CD14-positive monocyte (primary cell): Measurements from ENCODE around the gene XPO5. TPM values are rescaled to one million over a fixed set of nuclear protein-coding genes. Genes with fewer than 3 reads are reported as not detected.

Experiments used
- DNase-seq, 3 donors: peaks; one replicate each; pipeline ENCODE4 v3.0.0-alpha.2; 2011 to 2022
- H2AFZ ChIP-seq: 2 replicates; pipeline ENCODE4 v1.6.0; 2012; ENCODE audit warnings: mild to moderate bottlenecking, low read depth, low read length, inconsistent platforms; ENCODE audit not compliant: insufficient read depth, poor library complexity, severe bottlenecking
- H3K27ac ChIP-seq, 2 donors: 1 replicate in 1 of 2; 2 replicates in 1 of 2; pipeline ENCODE4 v1.5.1; 2012 to 2013; ENCODE audit warnings: low read length in 2 of 2, control low read depth in 1 of 2, inconsistent platforms in 1 of 2, low read depth in 1 of 2, mild to moderate bottlenecking in 1 of 2
- H3K27me3 ChIP-seq, 2 donors: one replicate each; pipeline versions ENCODE4 v1.6.0 to v1.6.1; 2011 to 2013; ENCODE audit warnings: low read length in 2 of 2; ENCODE audit not compliant: control insufficient read depth in 2 of 2, insufficient read depth in 2 of 2
- H3K36me3 ChIP-seq, 2 donors: replicated peaks in 1 of 2; 1 replicate in 1 of 2; 2 replicates in 1 of 2; pipeline versions ENCODE4 v1.5.1 to v1.6.1; 2012 to 2013; ENCODE audit warnings: low read length in 2 of 2, control low read depth in 1 of 2, inconsistent platforms in 1 of 2, mild to moderate bottlenecking in 1 of 2; ENCODE audit not compliant: insufficient read depth in 2 of 2, control insufficient read depth in 1 of 2
- H3K4me1 ChIP-seq, 2 donors: 1 replicate in 1 of 2; 2 replicates in 1 of 2; pipeline versions ENCODE4 v1.5.1 to v1.6.1; 2012 to 2013; ENCODE audit warnings: low read length in 2 of 2, control low read depth in 1 of 2, inconsistent platforms in 1 of 2, mild to moderate bottlenecking in 1 of 2, moderate library complexity in 1 of 2; ENCODE audit not compliant: insufficient read depth in 2 of 2, control insufficient read depth in 1 of 2
- H3K4me2 ChIP-seq: replicated peaks from 2 replicates; pipeline ENCODE3; 2012; ENCODE audit warnings: low read length, moderate library complexity, mild to moderate bottlenecking; ENCODE audit not compliant: poor library complexity, severe bottlenecking; ENCODE audit errors: extremely low read depth
- H3K4me3 ChIP-seq, 3 experiments: fragments of 200-600 bp in 1 of 3; sonication (generic) in 1 of 3; replicated peaks in 1 of 3; 1 replicate in 2 of 3; 2 replicates in 1 of 3; pipeline ENCODE4 v1.5.1; 2011 to 2013; ENCODE audit warnings: low read length in 3 of 3, mild to moderate bottlenecking in 3 of 3, control low read depth in 2 of 3, low read depth in 2 of 3, inconsistent platforms in 1 of 3, moderate library complexity in 1 of 3
- H3K79me2 ChIP-seq: 2 replicates; pipeline ENCODE4 v1.6.0; 2012; ENCODE audit warnings: mild to moderate bottlenecking, control low read depth, inconsistent platforms, low read length, moderate library complexity; ENCODE audit not compliant: insufficient read depth
- H3K9ac ChIP-seq: 2 replicates; pipeline ENCODE4 v1.6.0; 2017; ENCODE audit warnings: low read length, mild to moderate bottlenecking; ENCODE audit not compliant: insufficient read depth, poor library complexity, severe bottlenecking
- H3K9me3 ChIP-seq, 2 donors: replicated peaks in 1 of 2; 1 replicate in 1 of 2; 2 replicates in 1 of 2; pipeline versions ENCODE4 v1.5.1 to v1.6.1; 2012 to 2013; ENCODE audit warnings: low read length in 2 of 2, control low read depth in 1 of 2; ENCODE audit not compliant: control insufficient read depth in 1 of 2, insufficient read depth in 1 of 2
- H4K20me1 ChIP-seq: 2 replicates; pipeline ENCODE4 v1.6.0; 2012; ENCODE audit warnings: mild to moderate bottlenecking, low read length, control low read depth, moderate library complexity; ENCODE audit not compliant: insufficient read depth
- H3K27ac Mint-ChIP-seq, 7 donors: one replicate each; pipeline ENCODE4 v1.8.0; 2020; ENCODE audit warnings: mild to moderate bottlenecking in 7 of 7, mixed read lengths in 7 of 7, moderate library complexity in 6 of 7, inconsistent platforms in 2 of 7
- H3K27me3 Mint-ChIP-seq, 3 donors: one replicate each; pipeline ENCODE4 v1.8.0; 2021 to 2022; ENCODE audit warnings: low read depth in 3 of 3, mild to moderate bottlenecking in 3 of 3, mixed read lengths in 3 of 3, moderate library complexity in 3 of 3, inconsistent platforms in 1 of 3
- H3K36me3 Mint-ChIP-seq, 2 donors: one replicate each; pipeline ENCODE4 v1.8.0; 2020; ENCODE audit warnings: mixed read lengths in 2 of 2, inconsistent platforms in 1 of 2, mild to moderate bottlenecking in 1 of 2
- H3K4me1 Mint-ChIP-seq: one replicate; pipeline ENCODE4 v1.8.0; 2020; ENCODE audit warnings: mild to moderate bottlenecking, mixed read lengths
- H3K4me3 Mint-ChIP-seq, 2 donors: one replicate each; pipeline ENCODE4 v1.8.0; 2020; ENCODE audit warnings: mild to moderate bottlenecking in 2 of 2, mixed read lengths in 2 of 2, moderate library complexity in 1 of 2
- H3K9me3 Mint-ChIP-seq, 7 donors: one replicate each; pipeline ENCODE4 v1.8.0; 2020 to 2022; ENCODE audit warnings: mixed read lengths in 7 of 7, mild to moderate bottlenecking in 6 of 7, moderate library complexity in 6 of 7, inconsistent platforms in 2 of 7
- WGBS: methylation state at CpG from one replicate; pipeline ENCODE4 v1.1.5; 2013; ENCODE audit warnings: missing lambda C conversion rate; ENCODE audit not compliant: insufficient coverage; 5-methylcytosine and 5-hydroxymethylcytosine counted together
- intact Hi-C, 2 donors: fragments of 100-400 bp; cut with micrococcal nuclease; formaldehyde crosslinking; loops; one replicate each; pipeline versions ENCODE4 v1.15.0 to v1.15.1; 2023
- polyA plus RNA-seq, 3 donors: library from polyadenylated mRNA; depleted of rRNA in 1 of 3; unstranded in 2 of 3; stranded (reverse) in 1 of 3; fragments of 300-500 nt in 2 of 3; fragments of >200 nt in 1 of 3; fragmentation: Illumina TruSeq in 2 of 3; gene quantifications; 1 replicate in 2 of 3; 2 replicates in 1 of 3; pipeline ENCODE4 v1.2.3, GENCODE V29; 2012 to 2021
- TF ChIP-seq, protein P1 (sequence below): fragments of 200-600 bp; IDR thresholded peaks from one replicate; pipeline ENCODE4 v1.8.0; 2022; ENCODE audit warnings: antibody characterized with exemption, mild to moderate bottlenecking

Gene XPO5
- polyA plus RNA-seq, 3 donors: 8.0 to 17.5 (median 13.8) TPM

DNA sequence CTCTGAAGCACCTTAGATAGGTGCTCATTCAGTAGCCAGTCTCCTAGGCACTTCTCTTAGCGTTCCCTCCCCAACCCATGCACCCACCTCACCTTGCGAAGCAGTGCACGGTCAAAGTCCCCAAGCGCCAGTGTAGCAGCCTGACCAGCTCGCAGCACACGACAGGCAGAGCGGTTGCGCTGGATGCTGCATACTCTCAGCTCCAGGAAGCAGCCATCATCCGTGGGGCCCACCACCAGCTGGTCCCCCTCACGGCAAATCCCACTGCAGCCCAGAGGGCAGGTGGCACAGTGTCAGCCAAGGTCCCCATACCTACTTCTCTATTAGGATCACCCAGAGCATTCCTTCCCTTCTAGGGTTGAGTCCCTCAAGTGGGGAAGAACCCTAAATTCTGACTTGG lies 46.7 kb upstream of the XPO5 start:
- H3K9me3 Mint-ChIP-seq: no peaks in the 10 kb centered on the region
- H3K36me3 Mint-ChIP-seq: peaks cover 55 to 74% of the 10 kb centered on the region in 2 donors
- Histone ChIP-seq H3K4me2 (no peak overlapping the region), H3K4me3 (no peak overlapping the region), H3K79me2 (peaks cover 25% of the 10 kb centered on the region), H3K9me3 (no peaks in the 10 kb centered on the region), H2AFZ (no peak overlapping the region), H3K4me1 (peaks cover 16 to 17% of the 10 kb centered on the region in 2 donors), H3K27me3 (no peaks in the 10 kb centered on the region), H3K27ac (peak overlapping the region in 1 of 2 donors; percentile 43), H3K9ac (no peak overlapping the region), H4K20me1 (peaks cover 46% of the 10 kb centered on the region), H3K36me3 (peaks cover 68 to 74% of the 10 kb centered on the region in 2 donors)
- intact Hi-C loops: no loop called here
- H3K4me3 Mint-ChIP-seq: no peak overlapping the region
- TF ChIP-seq, protein P1, sequence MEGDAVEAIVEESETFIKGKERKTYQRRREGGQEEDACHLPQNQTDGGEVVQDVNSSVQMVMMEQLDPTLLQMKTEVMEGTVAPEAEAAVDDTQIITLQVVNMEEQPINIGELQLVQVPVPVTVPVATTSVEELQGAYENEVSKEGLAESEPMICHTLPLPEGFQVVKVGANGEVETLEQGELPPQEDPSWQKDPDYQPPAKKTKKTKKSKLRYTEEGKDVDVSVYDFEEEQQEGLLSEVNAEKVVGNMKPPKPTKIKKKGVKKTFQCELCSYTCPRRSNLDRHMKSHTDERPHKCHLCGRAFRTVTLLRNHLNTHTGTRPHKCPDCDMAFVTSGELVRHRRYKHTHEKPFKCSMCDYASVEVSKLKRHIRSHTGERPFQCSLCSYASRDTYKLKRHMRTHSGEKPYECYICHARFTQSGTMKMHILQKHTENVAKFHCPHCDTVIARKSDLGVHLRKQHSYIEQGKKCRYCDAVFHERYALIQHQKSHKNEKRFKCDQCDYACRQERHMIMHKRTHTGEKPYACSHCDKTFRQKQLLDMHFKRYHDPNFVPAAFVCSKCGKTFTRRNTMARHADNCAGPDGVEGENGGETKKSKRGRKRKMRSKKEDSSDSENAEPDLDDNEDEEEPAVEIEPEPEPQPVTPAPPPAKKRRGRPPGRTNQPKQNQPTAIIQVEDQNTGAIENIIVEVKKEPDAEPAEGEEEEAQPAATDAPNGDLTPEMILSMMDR: no peak
- 97% methylated on average over 10 of the region's 10 CpGs for WGBS
- peaks cover 0 to 1% (median 0%) of the 10 kb centered on the region in 3 donors for H3K27me3 Mint-ChIP-seq
- peaks cover 15% of the 10 kb centered on the region for H3K4me1 Mint-ChIP-seq
- H3K27ac Mint-ChIP-seq: peak overlapping the region in 2 of 7 donors; percentile 11 to 54
- DNase-seq: no peak

DNA sequence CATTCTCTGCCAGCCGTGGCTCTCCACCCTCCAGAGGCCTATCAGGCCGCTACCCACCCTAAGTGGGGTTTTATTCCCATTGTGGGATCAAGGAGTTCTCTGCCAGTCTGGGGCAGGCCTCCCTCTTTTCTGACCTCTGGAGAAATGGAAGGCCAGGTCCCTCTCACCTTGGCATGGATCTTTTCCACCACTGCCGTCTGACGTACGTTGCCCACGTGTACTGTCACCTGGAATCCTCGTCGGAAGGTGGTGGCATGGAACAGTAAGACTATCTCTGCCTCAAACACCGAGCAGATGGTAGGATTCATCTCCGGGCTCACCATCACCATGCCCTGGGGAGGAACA lies 46.0 kb upstream of the XPO5 start:
- H3K27me3 Mint-ChIP-seq: peaks cover 0 to 1% (median 0%) of the 10 kb centered on the region in 3 donors
- peaks cover 23% of the 10 kb centered on the region for H3K79me2 ChIP-seq
- no peak for DNase-seq
- H3K9me3 Mint-ChIP-seq: no peaks in the 10 kb centered on the region
- H3K36me3 ChIP-seq: peaks cover 68 to 79% of the 10 kb centered on the region in 2 donors
- H3K4me1 ChIP-seq: peaks cover 8 to 9% of the 10 kb centered on the region in 2 donors
- no peak overlapping the region for H3K9ac ChIP-seq
- H3K4me2 ChIP-seq: no peak overlapping the region
- no peaks in the 10 kb centered on the region for H3K9me3 ChIP-seq
- no peak overlapping the region for H3K27ac ChIP-seq
- no peak overlapping the region for H3K27ac Mint-ChIP-seq
- intact Hi-C loops: no loop called here
- H3K4me1 Mint-ChIP-seq: peaks cover 8% of the 10 kb centered on the region
- peaks cover 55 to 74% of the 10 kb centered on the region in 2 donors for H3K36me3 Mint-ChIP-seq
- TF ChIP-seq, protein P1: no peak
- H2AFZ ChIP-seq: no peak overlapping the region
- H3K27me3 ChIP-seq: no peaks in the 10 kb centered on the region
- H3K4me3 Mint-ChIP-seq: no peak overlapping the region
- peaks cover 45% of the 10 kb centered on the region for H4K20me1 ChIP-seq
- no peak overlapping the region for H3K4me3 ChIP-seq
- WGBS: 99% methylated on average over 8 of the region's 10 CpGs
